ENCODE results near the gene FHAD1.

- no peak for TF ChIP-seq CTCF (IDR thresholded peaks at IDR 0.05)
- no peak for TF ChIP-seq POLR2AphosphoS5 (IDR thresholded peaks at IDR 0.05)
These were observed 36.2 kb upstream of the FHAD1 start for GRCh38 chr1:15210651-15211375.

Measured in upper lobe of left lung (tissue), 4 donors.